ENCODE results near the gene CFAP74.
A peak's percentile ranks its signal among the peaks of the same experiment; 100 is the strongest.

Gene CFAP74

GRCh38 chr1:2009101-2010053 is 5.8 kb upstream of the CFAP74 start:
- Histone ChIP-seq H3K18ac (ENCODE audit: low read length) (peak overlapping the region; percentile 64), H2BK5ac (ENCODE audit: low read length) (no peak overlapping the region), H3K4me3 (ENCODE audit: low read length in 2 of 2) (no peak overlapping the region), H3K9ac (ENCODE audit: low read depth, low read length, poor library complexity) (peak overlapping the region; percentile 60), H4K8ac (ENCODE audit: low read depth, low read length) (no peak overlapping the region), H3K4me2 (ENCODE audit: insufficient read depth, low read length, poor library complexity, severe bottlenecking) (peak overlapping the region; percentile 11), H3K36me3 (replicated peaks in 1 of 2; ENCODE audit: control insufficient read depth in 2 of 2, insufficient read depth in 2 of 2, low read length in 2 of 2) (no peaks in the 10 kb centered on the region), H2BK15ac (ENCODE audit: low read length) (peak overlapping the region; percentile 58), H3K4me1 (ENCODE audit: control insufficient read depth in 2 of 2, insufficient read depth in 1 of 2, low read depth in 1 of 2, low read length in 2 of 2) (peaks cover 0 to 2% of the 10 kb centered on the region in 2 donors), H3K79me1 (ENCODE audit: low read depth, low read length) (no peaks in the 10 kb centered on the region), H4K91ac (ENCODE audit: low read depth, low read length, poor library complexity) (no peak overlapping the region), H3K23ac (ENCODE audit: low read depth, low read length, poor library complexity) (peak overlapping the region; percentile 80), H3K4ac (ENCODE audit: low read length) (peak overlapping the region; percentile 23), H2AK5ac (ENCODE audit: low read depth, low read length) (no peak overlapping the region), H3K27me3 (ENCODE audit: control insufficient read depth in 3 of 3, insufficient read depth in 3 of 3, low read depth in 1 of 3, low read length in 3 of 3) (peaks cover 0 to 23% (median 0%) of the 10 kb centered on the region in 3 experiments), H3K27ac (replicated peaks; ENCODE audit: low read length) (no peak overlapping the region), H2AFZ (ENCODE audit: low read length) (no peak overlapping the region), H3K14ac (ENCODE audit: low read length) (peak overlapping the region; percentile 38), H2BK120ac (ENCODE audit: low read depth, low read length) (no peak overlapping the region), H2BK12ac (ENCODE audit: low read length) (peak overlapping the region; percentile 10), H3K9me3 (replicated peaks in 1 of 2; ENCODE audit: control insufficient read depth in 2 of 2, insufficient read depth in 1 of 2, low read depth in 1 of 2, low read length in 2 of 2) (no peaks in the 10 kb centered on the region)
- WGBS, 2 donors (ENCODE audit: extremely low coverage in 2 of 2, insufficient read length in 2 of 2, insufficient replicate concordance in 1 of 2) = no CpG with 5 or more reads among the region's 27 CpGs
- DNase-seq (ENCODE audit: low spot score) = no peak

GRCh38 chr1:2004856-2005255 is 1.3 kb upstream of the CFAP74 start:
- DNase-seq (ENCODE audit: low spot score) = no peak
- Histone ChIP-seq H3K4me3 (ENCODE audit: low read length in 2 of 2) (no peak overlapping the region), H4K91ac (ENCODE audit: low read depth, low read length, poor library complexity) (no peak overlapping the region), H3K27me3 (ENCODE audit: control insufficient read depth in 3 of 3, insufficient read depth in 3 of 3, low read depth in 1 of 3, low read length in 3 of 3) (peaks cover 0 to 26% (median 0%) of the 10 kb centered on the region in 3 experiments), H3K79me1 (ENCODE audit: low read depth, low read length) (no peaks in the 10 kb centered on the region), H2BK12ac (ENCODE audit: low read length) (peak overlapping the region; percentile 14), H3K23ac (ENCODE audit: low read depth, low read length, poor library complexity) (peak overlapping the region; percentile 70), H3K27ac (replicated peaks; ENCODE audit: low read length) (no peak overlapping the region), H3K9me3 (replicated peaks in 1 of 2; ENCODE audit: control insufficient read depth in 2 of 2, insufficient read depth in 1 of 2, low read depth in 1 of 2, low read length in 2 of 2) (no peaks in the 10 kb centered on the region), H3K14ac (ENCODE audit: low read length) (no peak overlapping the region), H2BK120ac (ENCODE audit: low read depth, low read length) (no peak overlapping the region), H2BK15ac (ENCODE audit: low read length) (peak overlapping the region; percentile 25), H2BK5ac (ENCODE audit: low read length) (no peak overlapping the region), H4K8ac (ENCODE audit: low read depth, low read length) (no peak overlapping the region), H3K9ac (ENCODE audit: low read depth, low read length, poor library complexity) (no peak overlapping the region), H3K36me3 (replicated peaks in 1 of 2; ENCODE audit: control insufficient read depth in 2 of 2, insufficient read depth in 2 of 2, low read length in 2 of 2) (no peaks in the 10 kb centered on the region), H2AFZ (ENCODE audit: low read length) (no peak overlapping the region), H3K4me2 (ENCODE audit: insufficient read depth, low read length, poor library complexity, severe bottlenecking) (no peak overlapping the region), H2AK5ac (ENCODE audit: low read depth, low read length) (no peak overlapping the region), H3K4me1 (ENCODE audit: control insufficient read depth in 2 of 2, insufficient read depth in 1 of 2, low read depth in 1 of 2, low read length in 2 of 2) (peaks cover 4 to 6% of the 10 kb centered on the region in 2 donors), H3K4ac (ENCODE audit: low read length) (no peak overlapping the region), H3K18ac (ENCODE audit: low read length) (peak overlapping the region; percentile 77)
- no CpG with 5 or more reads among the region's 21 CpGs for WGBS, 2 donors (ENCODE audit: extremely low coverage in 2 of 2, insufficient read length in 2 of 2, insufficient replicate concordance in 1 of 2)

GRCh38 chr1:2001773-2002411 is 1.7 kb downstream of the CFAP74 start:
- Histone ChIP-seq H2AK5ac (ENCODE audit: low read depth, low read length) (no peak overlapping the region), H2AFZ (ENCODE audit: low read length) (no peak overlapping the region), H2BK12ac (ENCODE audit: low read length) (no peak overlapping the region), H3K4me1 (ENCODE audit: control insufficient read depth in 2 of 2, insufficient read depth in 1 of 2, low read depth in 1 of 2, low read length in 2 of 2) (peaks cover 4 to 6% of the 10 kb centered on the region in 2 donors), H3K9me3 (replicated peaks in 1 of 2; ENCODE audit: control insufficient read depth in 2 of 2, insufficient read depth in 1 of 2, low read depth in 1 of 2, low read length in 2 of 2) (no peaks in the 10 kb centered on the region), H2BK5ac (ENCODE audit: low read length) (no peak overlapping the region), H3K27ac (replicated peaks; ENCODE audit: low read length) (no peak overlapping the region), H2BK120ac (ENCODE audit: low read depth, low read length) (no peak overlapping the region), H3K23ac (ENCODE audit: low read depth, low read length, poor library complexity) (no peak overlapping the region), H4K91ac (ENCODE audit: low read depth, low read length, poor library complexity) (no peak overlapping the region), H3K9ac (ENCODE audit: low read depth, low read length, poor library complexity) (no peak overlapping the region), H4K8ac (ENCODE audit: low read depth, low read length) (no peak overlapping the region), H3K14ac (ENCODE audit: low read length) (no peak overlapping the region), H3K18ac (ENCODE audit: low read length) (no peak overlapping the region), H2BK15ac (ENCODE audit: low read length) (no peak overlapping the region), H3K79me1 (ENCODE audit: low read depth, low read length) (no peaks in the 10 kb centered on the region), H3K4ac (ENCODE audit: low read length) (no peak overlapping the region), H3K4me3 (ENCODE audit: low read length in 2 of 2) (no peak overlapping the region), H3K4me2 (ENCODE audit: insufficient read depth, low read length, poor library complexity, severe bottlenecking) (no peak overlapping the region), H3K27me3 (ENCODE audit: control insufficient read depth in 3 of 3, insufficient read depth in 3 of 3, low read depth in 1 of 3, low read length in 3 of 3) (peaks cover 0 to 18% (median 0%) of the 10 kb centered on the region in 3 experiments), H3K36me3 (replicated peaks in 1 of 2; ENCODE audit: control insufficient read depth in 2 of 2, insufficient read depth in 2 of 2, low read length in 2 of 2) (no peaks in the 10 kb centered on the region)
- WGBS, 2 donors (ENCODE audit: extremely low coverage in 2 of 2, insufficient read length in 2 of 2, insufficient replicate concordance in 1 of 2) = no CpG with 5 or more reads among the region's 13 CpGs
- no peak for DNase-seq (ENCODE audit: low spot score)

- H3K23ac ChIP-seq (ENCODE audit: low read depth, low read length, poor library complexity) = peak overlapping the region; percentile 27
- H4K91ac ChIP-seq (ENCODE audit: low read depth, low read length, poor library complexity) = no peak overlapping the region
- H2BK120ac ChIP-seq (ENCODE audit: low read depth, low read length) = peak overlapping the region; percentile 24
- H2BK15ac ChIP-seq (ENCODE audit: low read length) = no peak overlapping the region
- H3K27me3 ChIP-seq (ENCODE audit: control insufficient read depth in 3 of 3, insufficient read depth in 3 of 3, low read depth in 1 of 3, low read length in 3 of 3) = peaks cover 0 to 18% (median 0%) of the 10 kb centered on the region in 3 experiments
- no peaks in the 10 kb centered on the region for H3K9me3 ChIP-seq (replicated peaks in 1 of 2; ENCODE audit: control insufficient read depth in 2 of 2, insufficient read depth in 1 of 2, low read depth in 1 of 2, low read length in 2 of 2)
- H3K4ac ChIP-seq (ENCODE audit: low read length) = no peak overlapping the region
- no peak overlapping the region for H2AFZ ChIP-seq (ENCODE audit: low read length)
- peak overlapping the region; percentile 35 for H3K18ac ChIP-seq (ENCODE audit: low read length)
- no peak overlapping the region for H4K8ac ChIP-seq (ENCODE audit: low read depth, low read length)
- H3K4me1 ChIP-seq (ENCODE audit: control insufficient read depth in 2 of 2, insufficient read depth in 1 of 2, low read depth in 1 of 2, low read length in 2 of 2) = peaks cover 4 to 6% of the 10 kb centered on the region in 2 donors
- H3K36me3 ChIP-seq (replicated peaks in 1 of 2; ENCODE audit: control insufficient read depth in 2 of 2, insufficient read depth in 2 of 2, low read length in 2 of 2) = no peaks in the 10 kb centered on the region
- no peak overlapping the region for H3K4me3 ChIP-seq (ENCODE audit: low read length in 2 of 2)
- no peaks in the 10 kb centered on the region for H3K79me1 ChIP-seq (ENCODE audit: low read depth, low read length)
- H3K14ac ChIP-seq (ENCODE audit: low read length) = no peak overlapping the region
- H3K4me2 ChIP-seq (ENCODE audit: insufficient read depth, low read length, poor library complexity, severe bottlenecking) = no peak overlapping the region
- no peak overlapping the region for H2BK12ac ChIP-seq (ENCODE audit: low read length)
- H2BK5ac ChIP-seq (ENCODE audit: low read length) = no peak overlapping the region
- H3K9ac ChIP-seq (ENCODE audit: low read depth, low read length, poor library complexity) = no peak overlapping the region
- WGBS, 2 donors (ENCODE audit: extremely low coverage in 2 of 2, insufficient read length in 2 of 2, insufficient replicate concordance in 1 of 2) = no CpG with 5 or more reads among the region's 9 CpGs
- no peak overlapping the region for H3K27ac ChIP-seq (replicated peaks; ENCODE audit: low read length)
- DNase-seq (ENCODE audit: low spot score) = no peak
- H2AK5ac ChIP-seq (ENCODE audit: low read depth, low read length) = no peak overlapping the region
Observed at GRCh38 chr1:2000850-2001249, 2.7 kb downstream of the CFAP74 start.

All from neuronal stem cell (in vitro differentiated cells).